ENCODE measurements around the gene PAX7.

GRCh38 chr1:18606443-18607288 lies 24.0 kb upstream of the PAX7 start:
- no peak for TF ChIP-seq SIN3A (IDR thresholded peaks at IDR 0.05; ENCODE audit: borderline replicate concordance, insufficient read depth, low read length)
- no peak for TF ChIP-seq POLR2AphosphoS5 (IDR thresholded peaks at IDR 0.05; ENCODE audit: low read depth, low read length)
- TF ChIP-seq TAF1 (IDR thresholded peaks at IDR 0.05; ENCODE audit: borderline replicate concordance, insufficient read depth, low read length) = no peak
- TF ChIP-seq FOXP2 (optimal IDR thresholded peaks at IDR 0.05; ENCODE audit: borderline replicate concordance, extremely low read depth, extremely low read length, insufficient read depth) = no peak
- TF ChIP-seq, protein P1, sequence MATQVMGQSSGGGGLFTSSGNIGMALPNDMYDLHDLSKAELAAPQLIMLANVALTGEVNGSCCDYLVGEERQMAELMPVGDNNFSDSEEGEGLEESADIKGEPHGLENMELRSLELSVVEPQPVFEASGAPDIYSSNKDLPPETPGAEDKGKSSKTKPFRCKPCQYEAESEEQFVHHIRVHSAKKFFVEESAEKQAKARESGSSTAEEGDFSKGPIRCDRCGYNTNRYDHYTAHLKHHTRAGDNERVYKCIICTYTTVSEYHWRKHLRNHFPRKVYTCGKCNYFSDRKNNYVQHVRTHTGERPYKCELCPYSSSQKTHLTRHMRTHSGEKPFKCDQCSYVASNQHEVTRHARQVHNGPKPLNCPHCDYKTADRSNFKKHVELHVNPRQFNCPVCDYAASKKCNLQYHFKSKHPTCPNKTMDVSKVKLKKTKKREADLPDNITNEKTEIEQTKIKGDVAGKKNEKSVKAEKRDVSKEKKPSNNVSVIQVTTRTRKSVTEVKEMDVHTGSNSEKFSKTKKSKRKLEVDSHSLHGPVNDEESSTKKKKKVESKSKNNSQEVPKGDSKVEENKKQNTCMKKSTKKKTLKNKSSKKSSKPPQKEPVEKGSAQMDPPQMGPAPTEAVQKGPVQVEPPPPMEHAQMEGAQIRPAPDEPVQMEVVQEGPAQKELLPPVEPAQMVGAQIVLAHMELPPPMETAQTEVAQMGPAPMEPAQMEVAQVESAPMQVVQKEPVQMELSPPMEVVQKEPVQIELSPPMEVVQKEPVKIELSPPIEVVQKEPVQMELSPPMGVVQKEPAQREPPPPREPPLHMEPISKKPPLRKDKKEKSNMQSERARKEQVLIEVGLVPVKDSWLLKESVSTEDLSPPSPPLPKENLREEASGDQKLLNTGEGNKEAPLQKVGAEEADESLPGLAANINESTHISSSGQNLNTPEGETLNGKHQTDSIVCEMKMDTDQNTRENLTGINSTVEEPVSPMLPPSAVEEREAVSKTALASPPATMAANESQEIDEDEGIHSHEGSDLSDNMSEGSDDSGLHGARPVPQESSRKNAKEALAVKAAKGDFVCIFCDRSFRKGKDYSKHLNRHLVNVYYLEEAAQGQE (IDR thresholded peaks at IDR 0.05; ENCODE audit: insufficient read depth in 1 of 2, low read depth in 2 of 2, low read length in 2 of 2) = no peak

All from PFSK-1 (cell line).